HEK293 (cell line): ENCODE data around the gene NCSTN.

ENCODE experiments used
- HOXC10 ChIP-seq: sonication (generic); formaldehyde crosslinking; IDR thresholded peaks from 2 replicates; pipeline ENCODE4 v1.8.1; 2023; ENCODE audit warnings: mild to moderate bottlenecking, missing genetic modification reagents
- KLF16 ChIP-seq: fragments of 450-650 bp; formaldehyde crosslinking; IDR thresholded peaks from 2 replicates; pipeline ENCODE4 v1.5.1; 2017; ENCODE audit warnings: missing biosample characterization, missing genetic modification characterization
- KLF9 ChIP-seq: fragments of 450-650 bp; formaldehyde crosslinking; IDR thresholded peaks from 2 replicates; pipeline ENCODE4 v1.5.1; 2016; ENCODE audit warnings: missing biosample characterization, missing genetic modification characterization, low read depth
- SP2 ChIP-seq: fragments of 450-650 bp; formaldehyde crosslinking; IDR thresholded peaks from 2 replicates; pipeline ENCODE4 v1.5.1; 2016; ENCODE audit warnings: missing biosample characterization, missing genetic modification characterization
- SP7 ChIP-seq: fragments of 450-650 bp; formaldehyde crosslinking; IDR thresholded peaks from 2 replicates; pipeline ENCODE4 v1.5.1; 2016; ENCODE audit warnings: missing biosample characterization, missing genetic modification characterization
- YY1 ChIP-seq: fragments of 450-650 bp; formaldehyde crosslinking; IDR thresholded peaks from 2 replicates; pipeline ENCODE4 v1.5.1; 2018; ENCODE audit warnings: missing biosample characterization, missing genetic modification characterization
- YY2 ChIP-seq: fragments of 450-650 bp; formaldehyde crosslinking; IDR thresholded peaks from 2 replicates; pipeline ENCODE4 v1.5.1; 2016; ENCODE audit warnings: missing biosample characterization, missing genetic modification characterization
- ZFP69B ChIP-seq: fragments of 450-650 bp; formaldehyde crosslinking; IDR thresholded peaks from 2 replicates; pipeline ENCODE4 v1.5.1; 2016; ENCODE audit warnings: missing biosample characterization, missing genetic modification characterization
- ZNF16 ChIP-seq: fragments of 450-650 bp; formaldehyde crosslinking; IDR thresholded peaks from 2 replicates; pipeline ENCODE4 v1.5.1; 2016; ENCODE audit warnings: low read depth, missing biosample characterization, missing genetic modification characterization
- ZNF292 ChIP-seq: fragments of 450-650 bp; formaldehyde crosslinking; IDR thresholded peaks from 2 replicates; pipeline ENCODE4 v1.5.1; 2016; ENCODE audit warnings: low read depth, missing biosample characterization, missing genetic modification characterization, borderline replicate concordance
- ZNF423 ChIP-seq: fragments of 450-650 bp; formaldehyde crosslinking; IDR thresholded peaks from 2 replicates; pipeline ENCODE4 v1.5.1; 2016; ENCODE audit warnings: missing biosample characterization, missing genetic modification characterization
- ZNF501 ChIP-seq: fragments of 450-650 bp; formaldehyde crosslinking; IDR thresholded peaks from 2 replicates; pipeline ENCODE4 v1.5.1; 2016; ENCODE audit warnings: missing biosample characterization, missing genetic modification characterization
- ZNF529 ChIP-seq: fragments of 450-650 bp; formaldehyde crosslinking; IDR thresholded peaks from 2 replicates; pipeline ENCODE4 v1.5.1; 2017; ENCODE audit warnings: missing genetic modification characterization, missing biosample characterization; ENCODE audit not compliant: insufficient replicate concordance
- ZNF558 ChIP-seq: fragments of 450-650 bp; formaldehyde crosslinking; IDR thresholded peaks from 2 replicates; pipeline ENCODE4 v1.5.1; 2016; ENCODE audit warnings: missing biosample characterization, missing genetic modification characterization
- ZNF596 ChIP-seq: fragments of 450-650 bp; IDR thresholded peaks from 2 replicates; pipeline ENCODE4 v1.5.0; 2018; ENCODE audit warnings: missing biosample characterization, mild to moderate bottlenecking, missing genetic modification characterization, moderate library complexity
- ZNF610 ChIP-seq: fragments of 450-650 bp; formaldehyde crosslinking; IDR thresholded peaks from 2 replicates; pipeline ENCODE4 v1.5.1; 2016; ENCODE audit warnings: missing biosample characterization, missing genetic modification characterization, borderline replicate concordance
- ZNF76 ChIP-seq: fragments of 450-650 bp; formaldehyde crosslinking; IDR thresholded peaks from 2 replicates; pipeline ENCODE4; 2016; ENCODE audit warnings: low read depth, missing biosample characterization, missing genetic modification characterization, borderline replicate concordance
- ZSCAN30 ChIP-seq: fragments of 450-650 bp; IDR thresholded peaks from 2 replicates; pipeline ENCODE4 v1.5.1; 2018; ENCODE audit warnings: missing biosample characterization, mild to moderate bottlenecking, missing genetic modification characterization, moderate library complexity
- ZXDB ChIP-seq: fragments of 450-650 bp; formaldehyde crosslinking; IDR thresholded peaks from 2 replicates; pipeline ENCODE4 v1.5.1; 2016; ENCODE audit warnings: missing biosample characterization, missing genetic modification characterization
- TF ChIP-seq, protein P1 (sequence below): fragments of 450-650 bp; formaldehyde crosslinking; IDR thresholded peaks from 2 replicates; pipeline ENCODE4 v1.5.1; 2016; ENCODE audit warnings: missing biosample characterization, missing genetic modification characterization
- TF ChIP-seq, protein P2 (sequence below): fragments of 450-650 bp; formaldehyde crosslinking; IDR thresholded peaks from 2 replicates; pipeline ENCODE4 v1.5.1; 2016; ENCODE audit warnings: missing biosample characterization, missing genetic modification characterization
- TF ChIP-seq, protein P3 (sequence below): fragments of 450-650 bp; formaldehyde crosslinking; IDR thresholded peaks from 2 replicates; pipeline ENCODE4 v1.5.1; 2016; ENCODE audit warnings: missing biosample characterization, missing genetic modification characterization
- TF ChIP-seq, protein P4 (sequence below): fragments of 450-650 bp; formaldehyde crosslinking; optimal IDR thresholded peaks from 2 replicates; pipeline ENCODE3; 2016; ENCODE audit warnings: missing biosample characterization, mild to moderate bottlenecking, missing genetic modification characterization
- TF ChIP-seq, protein P5 (sequence below): fragments of 450-650 bp; formaldehyde crosslinking; IDR thresholded peaks from 2 replicates; pipeline ENCODE4 v1.5.1; 2016; ENCODE audit warnings: missing biosample characterization, missing genetic modification characterization

Gene NCSTN

DNA sequence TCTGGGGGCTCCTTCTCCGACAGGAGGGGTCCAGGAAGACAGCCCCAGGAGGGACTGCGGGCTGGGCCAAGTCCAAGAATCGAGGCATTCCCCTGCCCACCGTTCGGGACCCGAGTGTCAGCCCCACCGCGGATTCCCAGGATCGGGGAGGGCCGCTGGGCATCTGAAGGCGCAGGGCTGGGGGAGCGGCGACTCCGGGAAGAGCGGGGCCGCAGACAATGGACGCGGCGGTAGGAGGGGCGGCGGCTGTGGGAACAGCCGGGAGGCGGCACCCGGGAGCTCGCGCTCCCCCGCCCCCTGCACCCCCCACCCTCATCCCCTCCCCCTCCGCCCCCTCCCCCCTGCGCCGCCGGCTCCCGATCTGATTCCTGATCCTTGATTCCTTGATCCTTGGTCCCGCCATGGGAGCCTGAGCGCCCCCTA, 57.1 kb downstream of the NCSTN start, which contains the start of gene VANGL2 (continued):
- TF ChIP-seq KLF9 (tag by site-specific recombination) (peak; percentile 45; the same call in 1 of the 2 replicates), YY2 (0 out of 2 replicates have a peak, but pooled peaks have one; percentile 44), ZFP69B (tag by site-specific recombination) (peak; percentile 34; the same call in 1 of the 2 replicates), SP2 (tag by site-specific recombination) (peak; percentile 46), ZNF501 (tag by site-specific recombination) (0 out of 2 replicates have a peak, but pooled peaks have one; percentile 79), ZSCAN30 (tag by site-specific recombination) (peak; percentile 99), ZNF610 (no peak; the same call in 1 of the 2 replicates), ZNF529 (tag by site-specific recombination) (no peak), ZNF558 (tag by site-specific recombination) (no peak), KLF16 (tag by site-specific recombination) (0 out of 2 replicates have a peak, but pooled peaks have one; percentile 58), ZNF596 (tag by site-specific recombination) (no peak), YY1 (peak; percentile 80), ZNF292 (tag by site-specific recombination) (no peak), ZNF76 (tag by site-specific recombination) (peak; percentile 27; the same call in 1 of the 2 replicates), ZNF16 (tag by site-specific recombination) (no peak), ZXDB (tag by site-specific recombination) (peak; percentile 66; the same call in 1 of the 2 replicates), ZNF423 (tag by site-specific recombination) (0 out of 2 replicates have a peak, but pooled peaks have one; percentile 19), SP7 (peak; percentile 64), HOXC10 (no peak)
- TF ChIP-seq, protein P1, sequence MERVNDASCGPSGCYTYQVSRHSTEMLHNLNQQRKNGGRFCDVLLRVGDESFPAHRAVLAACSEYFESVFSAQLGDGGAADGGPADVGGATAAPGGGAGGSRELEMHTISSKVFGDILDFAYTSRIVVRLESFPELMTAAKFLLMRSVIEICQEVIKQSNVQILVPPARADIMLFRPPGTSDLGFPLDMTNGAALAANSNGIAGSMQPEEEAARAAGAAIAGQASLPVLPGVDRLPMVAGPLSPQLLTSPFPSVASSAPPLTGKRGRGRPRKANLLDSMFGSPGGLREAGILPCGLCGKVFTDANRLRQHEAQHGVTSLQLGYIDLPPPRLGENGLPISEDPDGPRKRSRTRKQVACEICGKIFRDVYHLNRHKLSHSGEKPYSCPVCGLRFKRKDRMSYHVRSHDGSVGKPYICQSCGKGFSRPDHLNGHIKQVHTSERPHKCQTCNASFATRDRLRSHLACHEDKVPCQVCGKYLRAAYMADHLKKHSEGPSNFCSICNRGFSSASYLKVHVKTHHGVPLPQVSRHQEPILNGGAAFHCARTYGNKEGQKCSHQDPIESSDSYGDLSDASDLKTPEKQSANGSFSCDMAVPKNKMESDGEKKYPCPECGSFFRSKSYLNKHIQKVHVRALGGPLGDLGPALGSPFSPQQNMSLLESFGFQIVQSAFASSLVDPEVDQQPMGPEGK (tag by site-specific recombination): peak; percentile 70; the same call in 1 of the 2 replicates
- TF ChIP-seq, protein P2, sequence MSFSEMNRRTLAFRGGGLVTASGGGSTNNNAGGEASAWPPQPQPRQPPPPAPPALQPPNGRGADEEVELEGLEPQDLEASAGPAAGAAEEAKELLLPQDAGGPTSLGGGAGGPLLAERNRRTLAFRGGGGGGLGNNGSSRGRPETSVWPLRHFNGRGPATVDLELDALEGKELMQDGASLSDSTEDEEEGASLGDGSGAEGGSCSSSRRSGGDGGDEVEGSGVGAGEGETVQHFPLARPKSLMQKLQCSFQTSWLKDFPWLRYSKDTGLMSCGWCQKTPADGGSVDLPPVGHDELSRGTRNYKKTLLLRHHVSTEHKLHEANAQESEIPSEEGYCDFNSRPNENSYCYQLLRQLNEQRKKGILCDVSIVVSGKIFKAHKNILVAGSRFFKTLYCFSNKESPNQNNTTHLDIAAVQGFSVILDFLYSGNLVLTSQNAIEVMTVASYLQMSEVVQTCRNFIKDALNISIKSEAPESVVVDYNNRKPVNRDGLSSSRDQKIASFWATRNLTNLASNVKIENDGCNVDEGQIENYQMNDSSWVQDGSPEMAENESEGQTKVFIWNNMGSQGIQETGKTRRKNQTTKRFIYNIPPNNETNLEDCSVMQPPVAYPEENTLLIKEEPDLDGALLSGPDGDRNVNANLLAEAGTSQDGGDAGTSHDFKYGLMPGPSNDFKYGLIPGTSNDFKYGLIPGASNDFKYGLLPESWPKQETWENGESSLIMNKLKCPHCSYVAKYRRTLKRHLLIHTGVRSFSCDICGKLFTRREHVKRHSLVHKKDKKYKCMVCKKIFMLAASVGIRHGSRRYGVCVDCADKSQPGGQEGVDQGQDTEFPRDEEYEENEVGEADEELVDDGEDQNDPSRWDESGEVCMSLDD (tag by site-specific recombination): peak; percentile 76
- TF ChIP-seq, protein P3, sequence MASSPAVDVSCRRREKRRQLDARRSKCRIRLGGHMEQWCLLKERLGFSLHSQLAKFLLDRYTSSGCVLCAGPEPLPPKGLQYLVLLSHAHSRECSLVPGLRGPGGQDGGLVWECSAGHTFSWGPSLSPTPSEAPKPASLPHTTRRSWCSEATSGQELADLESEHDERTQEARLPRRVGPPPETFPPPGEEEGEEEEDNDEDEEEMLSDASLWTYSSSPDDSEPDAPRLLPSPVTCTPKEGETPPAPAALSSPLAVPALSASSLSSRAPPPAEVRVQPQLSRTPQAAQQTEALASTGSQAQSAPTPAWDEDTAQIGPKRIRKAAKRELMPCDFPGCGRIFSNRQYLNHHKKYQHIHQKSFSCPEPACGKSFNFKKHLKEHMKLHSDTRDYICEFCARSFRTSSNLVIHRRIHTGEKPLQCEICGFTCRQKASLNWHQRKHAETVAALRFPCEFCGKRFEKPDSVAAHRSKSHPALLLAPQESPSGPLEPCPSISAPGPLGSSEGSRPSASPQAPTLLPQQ (tag by site-specific recombination): peak; percentile 53
- TF ChIP-seq, protein P4, sequence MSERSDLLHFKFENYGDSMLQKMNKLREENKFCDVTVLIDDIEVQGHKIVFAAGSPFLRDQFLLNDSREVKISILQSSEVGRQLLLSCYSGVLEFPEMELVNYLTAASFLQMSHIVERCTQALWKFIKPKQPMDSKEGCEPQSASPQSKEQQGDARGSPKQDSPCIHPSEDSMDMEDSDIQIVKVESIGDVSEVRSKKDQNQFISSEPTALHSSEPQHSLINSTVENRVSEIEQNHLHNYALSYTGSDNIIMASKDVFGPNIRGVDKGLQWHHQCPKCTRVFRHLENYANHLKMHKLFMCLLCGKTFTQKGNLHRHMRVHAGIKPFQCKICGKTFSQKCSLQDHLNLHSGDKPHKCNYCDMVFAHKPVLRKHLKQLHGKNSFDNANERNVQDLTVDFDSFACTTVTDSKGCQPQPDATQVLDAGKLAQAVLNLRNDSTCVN (tag by site-specific recombination): peak; percentile 33
- TF ChIP-seq, protein P5, sequence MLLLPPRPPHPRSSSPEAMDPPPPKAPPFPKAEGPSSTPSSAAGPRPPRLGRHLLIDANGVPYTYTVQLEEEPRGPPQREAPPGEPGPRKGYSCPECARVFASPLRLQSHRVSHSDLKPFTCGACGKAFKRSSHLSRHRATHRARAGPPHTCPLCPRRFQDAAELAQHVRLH (tag by site-specific recombination): 0 out of 2 replicates have a peak, but pooled peaks have one; percentile 28
